ENCODE data around the gene PLA2G6. TPM values are rescaled to one million over a fixed set of nuclear protein-coding genes. Genes with fewer than 3 reads are reported as not detected.
"Not testable (repeated sequence)": the region's sequence is repeated elsewhere in the genome, so short reads cannot be mapped to it uniquely, and the experiment has no call there.

Gene PLA2G6
- total RNA-seq, 1 donor from 2014 or later: 7.9 TPM

GRCh38 chr22:38163844-38164550 is 17.6 kb downstream of the PLA2G6 start:
- H3K4me3 ChIP-seq (ENCODE audit: low read depth, low read length): no peak overlapping the region
- no peak for TF ChIP-seq CTCF (IDR thresholded peaks at IDR 0.05; ENCODE audit: insufficient read depth, low read length, severe bottlenecking)
- H3K27me3 ChIP-seq (ENCODE audit: control insufficient read depth, insufficient read depth, low read length): no peaks in the 10 kb centered on the region
- FAIRE-seq (no peak), DNase-seq (ENCODE audit: low read depth) (no peak)
- H3K36me3 ChIP-seq (ENCODE audit: control insufficient read depth, insufficient read depth, low read length): peaks cover 2% of the 10 kb centered on the region

GRCh38 chr22:38162881-38163843 is 18.5 kb downstream of the PLA2G6 start:
- H3K4me3 ChIP-seq (ENCODE audit: low read depth, low read length): no peak overlapping the region
- FAIRE-seq (no peak), DNase-seq (ENCODE audit: low read depth) (no peak)
- H3K27me3 ChIP-seq (ENCODE audit: control insufficient read depth, insufficient read depth, low read length): no peaks in the 10 kb centered on the region
- TF ChIP-seq CTCF (IDR thresholded peaks at IDR 0.05; ENCODE audit: insufficient read depth, low read length, severe bottlenecking): no peak
- no peaks in the 10 kb centered on the region for H3K36me3 ChIP-seq (ENCODE audit: control insufficient read depth, insufficient read depth, low read length)

GRCh38 chr22:38155703-38156102 is 25.9 kb downstream of the PLA2G6 start:
- H3K4me3 ChIP-seq (ENCODE audit: low read depth, low read length): no peak overlapping the region
- no peak for DNase-seq (ENCODE audit: low read depth)
- no peak for FAIRE-seq
- no peak for TF ChIP-seq CTCF (IDR thresholded peaks at IDR 0.05; ENCODE audit: insufficient read depth, low read length, severe bottlenecking)
- no peaks in the 10 kb centered on the region for H3K27me3 ChIP-seq (ENCODE audit: control insufficient read depth, insufficient read depth, low read length)
- no peaks in the 10 kb centered on the region for H3K36me3 ChIP-seq (ENCODE audit: control insufficient read depth, insufficient read depth, low read length)

- not testable (repeated sequence) for H3K4me3 ChIP-seq (ENCODE audit: low read depth, low read length); H3K27me3 ChIP-seq (ENCODE audit: control insufficient read depth, insufficient read depth, low read length); FAIRE-seq; H3K36me3 ChIP-seq (ENCODE audit: control insufficient read depth, insufficient read depth, low read length)
- DNase-seq (ENCODE audit: low read depth): peak; percentile 53
These were observed 27.1 kb downstream of the PLA2G6 start for GRCh38 chr22:38154563-38154915.

GRCh38 chr22:38153821-38154562 is 27.6 kb downstream of the PLA2G6 start:
- no peak for DNase-seq (ENCODE audit: low read depth)
- Histone ChIP-seq H3K4me3 (ENCODE audit: low read depth, low read length) (no peak overlapping the region), H3K36me3 (ENCODE audit: control insufficient read depth, insufficient read depth, low read length) (no peaks in the 10 kb centered on the region), H3K27me3 (ENCODE audit: control insufficient read depth, insufficient read depth, low read length) (no peaks in the 10 kb centered on the region)
- no peak for FAIRE-seq
- no peak for TF ChIP-seq CTCF (IDR thresholded peaks at IDR 0.05; ENCODE audit: insufficient read depth, low read length, severe bottlenecking)

- DNase-seq (ENCODE audit: low read depth): no peak
- no peaks in the 10 kb centered on the region for H3K36me3 ChIP-seq (ENCODE audit: control insufficient read depth, insufficient read depth, low read length)
- no peak overlapping the region for H3K4me3 ChIP-seq (ENCODE audit: low read depth, low read length)
- TF ChIP-seq CTCF (IDR thresholded peaks at IDR 0.05; ENCODE audit: insufficient read depth, low read length, severe bottlenecking): no peak
- FAIRE-seq: no peak
- no peaks in the 10 kb centered on the region for H3K27me3 ChIP-seq (ENCODE audit: control insufficient read depth, insufficient read depth, low read length)
These were observed 30.5 kb downstream of the PLA2G6 start for GRCh38 chr22:38151126-38151500.
